HG03378 (cell line): ENCODE results near the gene NCBP2.

Experiments used
- ATAC-seq: cut with Tn5 transposase; IDR thresholded peaks from one replicate; pipeline ENCODE4 v1.9.1; 2021; ENCODE audit warnings: mild to moderate bottlenecking, moderate library complexity; ENCODE audit not compliant: unreplicated experiment

The NCBP2 gene

GRCh38 chr3:196942226-196942914 is at the start of gene NCBP2:
Gene NCBP2 (minus strand): TSS chr3:196942528. CDS start chr3:196942503, 25 bp downstream.
- peak; percentile 77 for ATAC-seq

- no peak for ATAC-seq
Measured at GRCh38 chr3:196991581-196992460, 49.5 kb upstream of the NCBP2 start.

GRCh38 chr3:196990601-196991007 is 48.3 kb upstream of the NCBP2 start:
- ATAC-seq, result no peak

- no peak for ATAC-seq
Measured at GRCh38 chr3:196989721-196990262, 47.5 kb upstream of the NCBP2 start.

- no peak for ATAC-seq
Measured at GRCh38 chr3:196988241-196989029, 46.1 kb upstream of the NCBP2 start.

- ATAC-seq, result no peak
Measured at GRCh38 chr3:196987022-196987421, 44.7 kb upstream of the NCBP2 start.

- no peak for ATAC-seq
Measured at GRCh38 chr3:196985954-196986885, 43.9 kb upstream of the NCBP2 start.

GRCh38 chr3:196985298-196985697 is 43.0 kb upstream of the NCBP2 start:
- ATAC-seq, result no peak

GRCh38 chr3:196983186-196983585 is 40.9 kb upstream of the NCBP2 start:
- ATAC-seq, result no peak

GRCh38 chr3:196981657-196982056 is 39.3 kb upstream of the NCBP2 start:
- ATAC-seq, result no peak

GRCh38 chr3:196979545-196979944 is 37.2 kb upstream of the NCBP2 start:
- ATAC-seq, result no peak

- no peak for ATAC-seq
Measured at GRCh38 chr3:196976941-196977340, 34.6 kb upstream of the NCBP2 start.

GRCh38 chr3:196975349-196975748 is 33.0 kb upstream of the NCBP2 start:
- ATAC-seq, result no peak

GRCh38 chr3:196974661-196975060 is 32.3 kb upstream of the NCBP2 start:
- ATAC-seq, result no peak

- no peak for ATAC-seq
Measured at GRCh38 chr3:196971094-196971698, 28.9 kb upstream of the NCBP2 start.

- ATAC-seq, result no peak
Measured at GRCh38 chr3:196970547-196971093, 28.3 kb upstream of the NCBP2 start.

- no peak for ATAC-seq
Measured at GRCh38 chr3:196969660-196970546, 27.6 kb upstream of the NCBP2 start.

- ATAC-seq, result no peak
Measured at GRCh38 chr3:196969134-196969659, 26.9 kb upstream of the NCBP2 start.
